HEK293 (cell line): ENCODE measurements around the gene SLC19A1.
A peak's percentile ranks its signal among the peaks of the same experiment; 100 is the strongest.

Experiments used
- CTCF ChIA-PET: fragments of 350-600 bp; formaldehyde crosslinking; extraction: SDS; loops from one replicate; lab custom pipeline; 2021; ENCODE audit warnings: antibody characterized with exemption; lab: Yijun Ruan, JAX
- POLR2A ChIA-PET: fragments of 300-600 bp; formaldehyde crosslinking; extraction: SDS; loops from one replicate; lab custom pipeline; 2020; ENCODE audit warnings: antibody characterized with exemption, inconsistent platforms; lab: Yijun Ruan, JAX
- H3K27ac ChIP-seq: fragments of 200-500 bp; sonication (Bioruptor generic); 2 replicates; pipeline ENCODE4 v1.5.1; 2014; ENCODE audit warnings: low read depth, low read length, control low read depth, inconsistent platforms; ENCODE audit errors: extremely low read depth
- H3K36me3 ChIP-seq, 2 experiments: fragments of 200-500 bp in 1 of 2; sonication (Bioruptor generic) in 1 of 2; 1 replicate in 1 of 2; 2 replicates in 1 of 2; pipeline ENCODE4 v1.5.1; 2014 to 2017; ENCODE audit warnings: inconsistent platforms in 2 of 2, low read length in 2 of 2; ENCODE audit not compliant: control insufficient read depth in 2 of 2, insufficient read depth in 1 of 2
- H3K4me1 ChIP-seq: fragments of 200-500 bp; sonication (Bioruptor generic); 2 replicates; pipeline ENCODE4 v1.5.1; 2014; ENCODE audit warnings: mild to moderate bottlenecking, low read length, inconsistent platforms; ENCODE audit not compliant: control insufficient read depth, insufficient read depth
- H3K4me3 ChIP-seq: 2 replicates; pipeline ENCODE4 v1.5.1; 2011; ENCODE audit warnings: low read depth, mild to moderate bottlenecking, control low read depth, low read length, moderate library complexity
- H3K9me3 ChIP-seq: fragments of 200-500 bp; sonication (Bioruptor generic); 2 replicates; pipeline ENCODE4 v1.5.1; 2014; ENCODE audit warnings: low read depth, low read length, inconsistent platforms; ENCODE audit not compliant: control insufficient read depth, insufficient read depth
- BCL11B ChIP-seq: fragments of 450-650 bp; formaldehyde crosslinking; IDR thresholded peaks from 2 replicates; pipeline ENCODE4 v1.5.1; 2016; ENCODE audit warnings: low read depth, missing biosample characterization, missing genetic modification characterization
- OVOL3 ChIP-seq: fragments of 450-650 bp; formaldehyde crosslinking; IDR thresholded peaks from 2 replicates; pipeline ENCODE4 v1.5.1; 2016; ENCODE audit warnings: missing biosample characterization, missing genetic modification characterization
- ZIC2 ChIP-seq: fragments of 450-650 bp; formaldehyde crosslinking; IDR thresholded peaks from 2 replicates; pipeline ENCODE4 v1.5.1; 2016; ENCODE audit warnings: missing biosample characterization, missing genetic modification characterization
- ZNF157 ChIP-seq: fragments of 450-650 bp; formaldehyde crosslinking; IDR thresholded peaks from 2 replicates; pipeline ENCODE4 v1.5.1; 2016; ENCODE audit warnings: missing biosample characterization, missing genetic modification characterization
- ZNF354C ChIP-seq: fragments of 450-650 bp; formaldehyde crosslinking; IDR thresholded peaks from 2 replicates; pipeline ENCODE4 v1.5.1; 2016; ENCODE audit warnings: missing biosample characterization, missing genetic modification characterization, low read depth, borderline replicate concordance
- ZNF654 ChIP-seq: fragments of 450-650 bp; formaldehyde crosslinking; IDR thresholded peaks from 2 replicates; pipeline ENCODE4 v1.5.1; 2016; ENCODE audit warnings: low read depth, missing biosample characterization, missing genetic modification characterization
- ZNF670 ChIP-seq: fragments of 450-650 bp; formaldehyde crosslinking; IDR thresholded peaks from 2 replicates; pipeline ENCODE4 v1.5.1; 2016; ENCODE audit warnings: missing biosample characterization, missing genetic modification characterization, low read depth
- ZSCAN23 ChIP-seq: fragments of 450-650 bp; formaldehyde crosslinking; IDR thresholded peaks from 2 replicates; pipeline ENCODE4 v1.5.1; 2016; ENCODE audit warnings: missing biosample characterization, missing genetic modification characterization
- TF ChIP-seq, protein P1 (sequence below): fragments of 450-650 bp; formaldehyde crosslinking; IDR thresholded peaks from 2 replicates; pipeline ENCODE4 v1.5.1; 2017; ENCODE audit warnings: missing biosample characterization, missing genetic modification characterization
- TF ChIP-seq, protein P2 (sequence below): fragments of 450-650 bp; formaldehyde crosslinking; IDR thresholded peaks from 2 replicates; pipeline ENCODE4 v1.5.1; 2016; ENCODE audit warnings: missing biosample characterization, missing genetic modification characterization, borderline replicate concordance
- TF ChIP-seq, protein P3 (sequence below): fragments of 450-650 bp; formaldehyde crosslinking; IDR thresholded peaks from 2 replicates; pipeline ENCODE4 v1.5.1; 2017; ENCODE audit warnings: missing biosample characterization, missing genetic modification characterization
- TF ChIP-seq, protein P4 (sequence below): fragments of 450-650 bp; formaldehyde crosslinking; IDR thresholded peaks from 2 replicates; pipeline ENCODE4 v1.5.1; 2016; ENCODE audit warnings: missing biosample characterization, missing genetic modification characterization

Gene SLC19A1

DNA sequence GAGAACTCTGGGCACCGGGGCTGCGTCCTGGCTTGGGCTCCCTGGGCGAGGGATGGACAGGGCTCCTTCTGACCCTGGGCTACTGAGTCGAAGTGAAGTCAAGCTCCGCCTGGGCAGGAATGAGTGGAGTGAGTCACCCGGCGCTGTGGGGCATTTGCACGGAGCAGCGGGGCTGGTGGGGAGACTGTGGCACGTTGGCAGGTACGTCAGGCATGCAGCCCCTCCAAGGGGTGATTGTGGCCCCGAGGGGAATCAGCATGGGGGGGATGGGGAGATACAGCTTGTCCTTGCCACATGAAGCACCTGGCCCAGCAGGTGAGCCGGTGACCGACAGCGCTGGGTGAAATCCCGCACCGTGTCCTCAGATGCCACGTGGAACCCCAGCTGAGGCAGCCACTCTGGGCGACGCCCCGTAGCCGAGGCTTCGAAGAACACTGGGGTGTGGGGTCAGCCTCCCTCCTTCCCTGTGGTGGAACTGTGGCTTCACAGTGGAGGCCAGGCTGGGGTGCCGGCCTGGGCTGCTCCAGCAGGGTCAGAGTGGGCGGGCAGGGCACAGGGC lies 74.9 kb downstream of the SLC19A1 start:
- H3K36me3 ChIP-seq = peaks cover 0 to 9% of the 10 kb centered on the region in 2 experiments; a peak in 2 of 3 replicates
- TF ChIP-seq, protein P1, sequence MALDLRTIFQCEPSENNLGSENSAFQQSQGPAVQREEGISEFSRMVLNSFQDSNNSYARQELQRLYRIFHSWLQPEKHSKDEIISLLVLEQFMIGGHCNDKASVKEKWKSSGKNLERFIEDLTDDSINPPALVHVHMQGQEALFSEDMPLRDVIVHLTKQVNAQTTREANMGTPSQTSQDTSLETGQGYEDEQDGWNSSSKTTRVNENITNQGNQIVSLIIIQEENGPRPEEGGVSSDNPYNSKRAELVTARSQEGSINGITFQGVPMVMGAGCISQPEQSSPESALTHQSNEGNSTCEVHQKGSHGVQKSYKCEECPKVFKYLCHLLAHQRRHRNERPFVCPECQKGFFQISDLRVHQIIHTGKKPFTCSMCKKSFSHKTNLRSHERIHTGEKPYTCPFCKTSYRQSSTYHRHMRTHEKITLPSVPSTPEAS = no peak
- peak; percentile 62 for TF ChIP-seq ZIC2 (tag by site-specific recombination)
- no peaks in the 10 kb centered on the region; the same call in 1 of the 2 replicates for H3K9me3 ChIP-seq
- POLR2A ChIA-PET = no interaction called here
- no peak overlapping the region for H3K27ac ChIP-seq
- CTCF ChIA-PET = interaction anchor here (0.7 to 1.0 kb wide), 2 partner anchors 10 to 175 kb away, joined by 3 read pairs; no protein-coding TSS in a partner anchor
- no peak overlapping the region for H3K4me3 ChIP-seq
- peaks cover 5% of the 10 kb centered on the region for H3K4me1 ChIP-seq

DNA sequence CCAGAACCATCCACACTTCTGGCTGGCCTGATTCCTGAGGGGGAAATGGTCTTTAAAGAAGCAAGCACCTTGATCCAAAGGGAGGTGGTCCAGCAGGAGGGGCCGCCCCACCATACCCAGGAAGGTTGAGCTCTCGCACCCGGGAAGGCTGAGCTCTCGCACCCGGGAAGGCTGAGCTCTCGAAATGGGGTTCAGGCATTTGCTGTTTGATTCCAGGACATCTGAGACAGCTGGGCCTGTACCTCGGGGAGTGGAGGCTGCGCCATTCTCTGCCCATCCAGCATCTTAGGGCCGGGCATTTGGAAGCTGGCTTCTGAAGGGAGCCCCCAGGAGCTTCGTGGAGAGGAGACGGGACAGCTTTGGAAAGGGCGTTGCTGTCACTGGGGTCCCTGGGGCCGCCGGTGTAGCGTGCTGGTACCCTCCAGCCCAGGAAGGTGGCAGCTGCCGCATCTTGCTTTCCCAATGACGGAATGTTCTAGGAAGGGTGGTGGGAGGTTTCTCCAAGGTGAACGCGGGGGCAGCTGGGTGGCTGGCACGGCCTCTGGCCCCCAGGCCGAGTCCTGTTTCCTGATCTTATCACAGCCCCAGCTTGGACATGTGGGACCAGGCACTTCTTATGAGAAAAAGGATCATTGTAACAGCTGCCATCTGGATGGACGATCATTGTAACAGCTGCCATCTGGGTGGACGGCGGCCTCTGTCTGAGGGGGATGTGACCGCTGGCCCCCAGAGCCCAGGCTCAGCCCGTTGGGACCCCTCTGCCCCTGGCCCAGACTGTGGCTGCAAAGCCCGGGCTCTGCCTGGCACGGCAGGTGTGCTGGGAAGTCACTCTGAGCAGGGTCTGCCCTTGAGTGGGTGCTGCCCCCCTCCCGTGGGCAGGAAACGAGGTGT lies 75.7 kb downstream of the SLC19A1 start:
- no peak for TF ChIP-seq ZNF354C (tag by site-specific recombination)
- TF ChIP-seq, protein P2, sequence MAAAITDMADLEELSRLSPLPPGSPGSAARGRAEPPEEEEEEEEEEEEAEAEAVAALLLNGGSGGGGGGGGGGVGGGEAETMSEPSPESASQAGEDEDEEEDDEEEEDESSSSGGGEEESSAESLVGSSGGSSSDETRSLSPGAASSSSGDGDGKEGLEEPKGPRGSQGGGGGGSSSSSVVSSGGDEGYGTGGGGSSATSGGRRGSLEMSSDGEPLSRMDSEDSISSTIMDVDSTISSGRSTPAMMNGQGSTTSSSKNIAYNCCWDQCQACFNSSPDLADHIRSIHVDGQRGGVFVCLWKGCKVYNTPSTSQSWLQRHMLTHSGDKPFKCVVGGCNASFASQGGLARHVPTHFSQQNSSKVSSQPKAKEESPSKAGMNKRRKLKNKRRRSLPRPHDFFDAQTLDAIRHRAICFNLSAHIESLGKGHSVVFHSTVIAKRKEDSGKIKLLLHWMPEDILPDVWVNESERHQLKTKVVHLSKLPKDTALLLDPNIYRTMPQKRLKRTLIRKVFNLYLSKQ (tag by site-specific recombination) = no peak
- TF ChIP-seq, protein P3, sequence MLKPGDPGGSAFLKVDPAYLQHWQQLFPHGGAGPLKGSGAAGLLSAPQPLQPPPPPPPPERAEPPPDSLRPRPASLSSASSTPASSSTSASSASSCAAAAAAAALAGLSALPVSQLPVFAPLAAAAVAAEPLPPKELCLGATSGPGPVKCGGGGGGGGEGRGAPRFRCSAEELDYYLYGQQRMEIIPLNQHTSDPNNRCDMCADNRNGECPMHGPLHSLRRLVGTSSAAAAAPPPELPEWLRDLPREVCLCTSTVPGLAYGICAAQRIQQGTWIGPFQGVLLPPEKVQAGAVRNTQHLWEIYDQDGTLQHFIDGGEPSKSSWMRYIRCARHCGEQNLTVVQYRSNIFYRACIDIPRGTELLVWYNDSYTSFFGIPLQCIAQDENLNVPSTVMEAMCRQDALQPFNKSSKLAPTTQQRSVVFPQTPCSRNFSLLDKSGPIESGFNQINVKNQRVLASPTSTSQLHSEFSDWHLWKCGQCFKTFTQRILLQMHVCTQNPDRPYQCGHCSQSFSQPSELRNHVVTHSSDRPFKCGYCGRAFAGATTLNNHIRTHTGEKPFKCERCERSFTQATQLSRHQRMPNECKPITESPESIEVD (tag by site-specific recombination) = no peak
- TF ChIP-seq ZNF654 (tag by site-specific recombination) = no peak
- no peak for TF ChIP-seq ZNF157 (tag by site-specific recombination)
- TF ChIP-seq OVOL3 (tag by site-specific recombination) = no peak
- TF ChIP-seq ZNF670 (tag by site-specific recombination) = no peak
- no peak for TF ChIP-seq BCL11B (tag by site-specific recombination)
- TF ChIP-seq ZSCAN23 (tag by site-specific recombination) = no peak
- TF ChIP-seq, protein P4, sequence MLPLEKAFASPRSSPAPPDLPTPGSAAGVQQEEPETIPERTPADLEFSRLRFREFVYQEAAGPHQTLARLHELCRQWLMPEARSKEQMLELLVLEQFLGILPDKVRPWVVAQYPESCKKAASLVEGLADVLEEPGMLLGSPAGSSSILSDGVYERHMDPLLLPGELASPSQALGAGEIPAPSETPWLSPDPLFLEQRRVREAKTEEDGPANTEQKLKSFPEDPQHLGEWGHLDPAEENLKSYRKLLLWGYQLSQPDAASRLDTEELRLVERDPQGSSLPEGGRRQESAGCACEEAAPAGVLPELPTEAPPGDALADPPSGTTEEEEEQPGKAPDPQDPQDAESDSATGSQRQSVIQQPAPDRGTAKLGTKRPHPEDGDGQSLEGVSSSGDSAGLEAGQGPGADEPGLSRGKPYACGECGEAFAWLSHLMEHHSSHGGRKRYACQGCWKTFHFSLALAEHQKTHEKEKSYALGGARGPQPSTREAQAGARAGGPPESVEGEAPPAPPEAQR (tag by site-specific recombination) = no peak
- ChIA-PET POLR2A (no interaction called here), CTCF (interaction anchor here (1.0 kb wide), 1 partner anchor 174 kb away, joined by 3 read pairs; no protein-coding TSS in a partner anchor)
- Histone ChIP-seq H3K4me1 (peaks cover 5% of the 10 kb centered on the region), H3K9me3 (no peaks in the 10 kb centered on the region; the same call in 1 of the 2 replicates), H3K36me3 (peaks cover 0 to 9% of the 10 kb centered on the region in 2 experiments; a peak in 2 of 3 replicates), H3K27ac (no peak overlapping the region), H3K4me3 (no peak overlapping the region)
